Mesendoderm (in vitro differentiated cells): ENCODE results near the gene DIS3L.

Experiments
- DNase-seq: peaks from one replicate; pipeline ENCODE4 v3.0.0; 2013
- H2AK5ac ChIP-seq: 2 replicates; pipeline ENCODE4 v1.6.1; 2013; ENCODE audit warnings: low read length, inconsistent platforms
- H2BK120ac ChIP-seq: 2 replicates; pipeline ENCODE4 v1.6.1; 2013; ENCODE audit warnings: low read depth, mild to moderate bottlenecking, low read length, moderate library complexity, mixed read lengths
- H2BK15ac ChIP-seq: replicated peaks from 2 replicates; pipeline ENCODE4 v1.6.1; 2013; ENCODE audit warnings: low read depth, mild to moderate bottlenecking, moderate library complexity
- H2BK5ac ChIP-seq: 2 replicates; pipeline ENCODE4 v1.6.1; 2013; ENCODE audit warnings: low read length, inconsistent platforms
- H3K18ac ChIP-seq: 2 replicates; pipeline ENCODE4 v1.6.1; 2013; ENCODE audit warnings: mild to moderate bottlenecking, low read length, mixed read lengths
- H3K23ac ChIP-seq: one replicate; pipeline ENCODE4 v1.6.1; 2013; ENCODE audit warnings: low read length
- H3K27ac ChIP-seq: 2 replicates; pipeline ENCODE4 v1.5.1; 2013; ENCODE audit warnings: low read depth, mild to moderate bottlenecking, inconsistent platforms, low read length, moderate library complexity
- H3K27me3 ChIP-seq: 2 replicates; pipeline ENCODE4 v1.6.1; 2013; ENCODE audit warnings: low read length, control low read depth, mild to moderate bottlenecking, inconsistent platforms; ENCODE audit not compliant: insufficient read depth, poor library complexity
- H3K36me3 ChIP-seq: 2 replicates; pipeline ENCODE4 v1.6.1; 2013; ENCODE audit warnings: low read length, inconsistent platforms; ENCODE audit not compliant: control insufficient read depth, insufficient read depth
- H3K4ac ChIP-seq: one replicate; pipeline ENCODE4 v1.6.1; 2013; ENCODE audit warnings: low read depth, mild to moderate bottlenecking, low read length, moderate library complexity
- H3K4me1 ChIP-seq: 2 replicates; pipeline ENCODE4 v1.6.1; 2013; ENCODE audit warnings: low read depth, low read length, inconsistent platforms; ENCODE audit not compliant: control insufficient read depth
- H3K4me2 ChIP-seq: 2 replicates; pipeline ENCODE4 v1.6.1; 2013; ENCODE audit warnings: low read length
- H3K4me3 ChIP-seq: 2 replicates; pipeline ENCODE4 v1.5.1; 2013; ENCODE audit warnings: mild to moderate bottlenecking, low read length
- H3K56ac ChIP-seq: one replicate; pipeline ENCODE4 v1.6.1; 2013; ENCODE audit warnings: low read length
- H3K79me1 ChIP-seq: 2 replicates; pipeline ENCODE4 v1.6.1; 2013; ENCODE audit warnings: low read length, inconsistent platforms
- H3K79me2 ChIP-seq: 2 replicates; pipeline ENCODE4 v1.6.1; 2013; ENCODE audit warnings: mild to moderate bottlenecking, low read length; ENCODE audit not compliant: control insufficient read depth, insufficient read depth
- H3K9ac ChIP-seq: 2 replicates; pipeline ENCODE4 v1.6.1; 2013; ENCODE audit warnings: low read length, inconsistent platforms
- H4K5ac ChIP-seq: one replicate; pipeline ENCODE4 v1.6.1; 2013; ENCODE audit warnings: low read length
- H4K8ac ChIP-seq: one replicate; pipeline ENCODE4 v1.6.1; 2013; ENCODE audit warnings: low read depth, mild to moderate bottlenecking, control low read depth, low read length, moderate library complexity
- WGBS: extraction: QIAGEN DNeasy Blood & Tissue Kit; methylation state at CpG from one replicate; pipeline ENCODE4 v1.1.7; 2013; ENCODE audit warnings: low lambda C conversion rate, missing lambda C conversion rate; ENCODE audit not compliant: insufficient coverage; ENCODE audit errors: extremely low coverage; 5-methylcytosine and 5-hydroxymethylcytosine counted together

Gene DIS3L

DNA sequence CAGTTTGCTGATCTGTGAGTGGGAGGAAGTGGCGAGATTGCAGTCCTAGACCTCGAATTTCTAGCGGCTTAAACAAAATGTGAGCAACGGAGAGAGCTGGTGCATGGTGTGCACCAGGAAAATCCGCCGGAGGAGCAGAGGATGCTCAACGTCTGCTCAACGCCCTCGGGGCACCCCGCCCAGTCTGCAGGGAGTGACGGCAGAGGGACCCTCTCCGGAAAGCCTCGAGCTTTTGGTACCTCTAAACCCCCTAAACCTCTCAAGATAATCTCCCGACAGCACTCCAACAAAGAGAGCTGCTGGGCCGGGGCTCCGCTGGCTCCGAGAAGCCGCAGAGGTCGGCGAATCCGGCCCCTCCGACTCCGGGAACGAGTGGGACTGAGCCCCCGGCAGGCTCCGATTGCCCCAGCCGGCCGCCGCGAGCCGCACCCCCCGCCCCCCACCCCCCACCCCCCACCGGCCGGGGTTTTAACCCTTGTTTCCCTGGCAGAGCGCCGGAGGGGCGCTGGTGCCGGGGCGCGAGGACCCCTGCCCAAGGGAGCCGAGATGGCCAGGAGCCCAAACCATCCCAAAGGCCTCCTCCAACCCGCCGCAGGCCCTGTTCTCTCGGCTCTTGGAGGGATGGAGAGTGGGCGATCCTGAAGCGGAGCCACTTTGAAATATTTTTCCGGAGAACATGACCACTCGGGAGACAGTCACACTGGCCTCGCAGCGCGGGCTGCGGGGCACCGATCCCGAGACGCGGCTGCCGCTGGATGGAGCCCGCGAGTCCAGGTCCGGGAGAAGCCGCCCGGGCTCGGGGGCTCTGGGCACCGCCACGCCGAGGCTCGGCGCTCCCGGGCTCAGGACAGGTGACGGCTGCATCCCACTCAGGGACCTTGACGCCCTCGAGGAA, 41.3 kb upstream of the DIS3L start:
- H4K8ac ChIP-seq: no peak overlapping the region
- H3K23ac ChIP-seq: no peak overlapping the region
- H3K4me1 ChIP-seq: peaks cover 3% of the 10 kb centered on the region
- no peak overlapping the region for H3K27ac ChIP-seq
- H3K79me2 ChIP-seq: no peaks in the 10 kb centered on the region
- H3K18ac ChIP-seq: no peak overlapping the region
- peaks cover 25% of the 10 kb centered on the region for H3K27me3 ChIP-seq
- H3K4me3 ChIP-seq: peak overlapping the region; percentile 40
- no peak overlapping the region for H2BK120ac ChIP-seq
- WGBS: no CpG with 5 or more reads among the region's 72 CpGs
- no peak overlapping the region for H2BK5ac ChIP-seq
- no peak overlapping the region for H2AK5ac ChIP-seq
- peak; percentile 63 for DNase-seq
- no peaks in the 10 kb centered on the region for H3K79me1 ChIP-seq
- no peaks in the 10 kb centered on the region for H3K36me3 ChIP-seq
- H3K56ac ChIP-seq: peak overlapping the region; percentile 76
- no peak overlapping the region for H3K4ac ChIP-seq
- H2BK15ac ChIP-seq: no peak overlapping the region
- peak overlapping the region; percentile 46 for H3K9ac ChIP-seq
- no peak overlapping the region for H4K5ac ChIP-seq
- peak overlapping the region; percentile 77 for H3K4me2 ChIP-seq

DNA sequence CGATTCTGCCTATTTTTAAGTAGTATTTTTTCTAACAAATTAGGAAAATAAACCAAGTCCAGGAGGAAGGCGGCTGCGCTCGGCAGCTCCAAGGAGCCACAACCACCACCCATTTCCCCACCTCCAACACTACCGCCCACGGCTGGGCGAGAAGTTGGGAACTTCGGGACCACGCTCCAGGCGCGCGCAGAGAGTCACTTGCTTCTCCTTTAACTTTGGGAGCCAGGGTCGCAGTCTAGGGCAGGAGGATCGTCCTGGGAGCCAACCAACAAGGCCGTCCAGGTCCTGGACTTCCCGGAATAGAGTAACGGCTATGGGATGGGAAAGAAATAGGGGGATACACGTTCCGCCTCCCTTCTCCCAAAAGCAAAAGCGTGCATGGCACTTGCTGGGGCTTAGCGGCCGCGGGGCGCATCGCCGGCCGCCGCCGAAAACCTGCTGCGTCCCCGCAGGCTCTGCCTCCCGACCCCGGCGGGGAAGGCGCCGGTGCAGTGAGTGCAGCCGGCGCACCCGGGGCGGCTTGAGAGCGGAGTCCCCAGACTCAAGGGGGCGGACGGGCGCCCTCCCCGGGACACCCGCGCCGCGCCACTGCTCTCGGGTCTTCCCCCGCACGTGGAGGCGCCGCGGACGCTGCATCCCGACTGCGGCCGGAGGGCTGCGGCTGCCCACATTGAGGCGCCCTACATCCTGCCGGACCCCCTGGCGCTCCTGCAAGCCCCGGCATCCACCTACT, 40.5 kb upstream of the DIS3L start:
- no peaks in the 10 kb centered on the region for H3K79me2 ChIP-seq
- no peak overlapping the region for H2AK5ac ChIP-seq
- H2BK15ac ChIP-seq: no peak overlapping the region
- no peak overlapping the region for H4K5ac ChIP-seq
- peak overlapping the region; percentile 77 for H3K4me2 ChIP-seq
- no peak overlapping the region for H2BK5ac ChIP-seq
- no peak overlapping the region for H3K27ac ChIP-seq
- no peak overlapping the region for H3K23ac ChIP-seq
- H3K4ac ChIP-seq: no peak overlapping the region
- H4K8ac ChIP-seq: no peak overlapping the region
- no peaks in the 10 kb centered on the region for H3K79me1 ChIP-seq
- no peak overlapping the region for H2BK120ac ChIP-seq
- H3K27me3 ChIP-seq: peaks cover 25% of the 10 kb centered on the region
- peaks cover 3% of the 10 kb centered on the region for H3K4me1 ChIP-seq
- peak overlapping the region; percentile 43 for H3K9ac ChIP-seq
- DNase-seq: peak; percentile 55
- H3K18ac ChIP-seq: peak overlapping the region; percentile 82
- no peaks in the 10 kb centered on the region for H3K36me3 ChIP-seq
- WGBS: no CpG with 5 or more reads among the region's 64 CpGs
- H3K56ac ChIP-seq: peak overlapping the region; percentile 8
- peak overlapping the region; percentile 13 for H3K4me3 ChIP-seq

DNA sequence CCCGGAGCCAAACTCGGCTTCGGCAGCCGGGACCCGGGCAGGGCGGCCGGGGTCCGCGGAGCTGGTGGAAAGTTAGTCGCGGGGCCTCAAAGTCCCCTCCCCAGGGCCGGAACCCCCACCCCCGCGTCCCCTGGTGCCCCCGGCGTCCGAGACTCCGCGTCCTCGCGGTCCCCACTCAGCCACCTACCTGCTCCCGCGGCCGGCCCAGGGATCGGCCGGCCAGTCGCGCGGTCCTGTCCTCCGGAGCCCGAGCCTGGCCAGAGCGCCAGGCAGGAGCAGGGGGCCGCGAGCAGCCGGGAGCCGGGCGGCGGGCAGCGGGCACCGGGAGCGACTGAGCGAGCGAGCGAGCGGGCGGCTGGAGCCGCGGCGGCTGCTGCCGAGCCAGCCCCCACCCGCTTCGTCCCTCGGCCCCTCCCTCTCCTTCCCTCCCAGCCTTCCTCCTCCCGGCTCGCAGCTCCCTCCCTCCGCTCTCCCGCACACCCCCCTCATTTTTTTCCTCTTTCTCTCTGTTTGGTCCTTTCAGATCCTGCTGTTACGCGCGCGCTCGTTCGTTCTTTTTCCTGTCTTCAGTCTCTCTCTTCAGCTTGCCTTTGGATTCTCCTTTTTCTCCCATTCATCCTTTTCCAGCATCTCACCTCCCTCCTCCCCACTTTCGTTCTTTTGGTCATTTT, 39.8 kb upstream of the DIS3L start, which contains the start of gene MEGF11:
TSS of gene MEGF11 (minus strand) at position 333 of the 671 bp plus-strand sequence. CDS start 125,347 bp downstream, outside the sequence.
- peak; percentile 81 for DNase-seq
- H3K27me3 ChIP-seq: peaks cover 26% of the 10 kb centered on the region
- H2BK120ac ChIP-seq: no peak within 1 kb of the TSS
- H3K4ac ChIP-seq: peak within 1 kb of the TSS; percentile 22
- H2BK15ac ChIP-seq: no peak within 1 kb of the TSS
- H4K5ac ChIP-seq: no peak within 1 kb of the TSS
- peak within 1 kb of the TSS; percentile 82 for H3K18ac ChIP-seq
- H3K27ac ChIP-seq: no peak within 1 kb of the TSS
- no peak within 1 kb of the TSS for H2BK5ac ChIP-seq
- H2AK5ac ChIP-seq: no peak within 1 kb of the TSS
- H3K4me2 ChIP-seq: peak within 1 kb of the TSS; percentile 99
- no peak within 1 kb of the TSS for H4K8ac ChIP-seq
- no peaks in the 10 kb centered on the region for H3K79me1 ChIP-seq
- no peaks in the 10 kb centered on the region for H3K79me2 ChIP-seq
- WGBS: no CpG with 5 or more reads among the region's 64 CpGs
- H3K9ac ChIP-seq: peak within 1 kb of the TSS; percentile 60
- H3K56ac ChIP-seq: peak within 1 kb of the TSS; percentile 66
- peak within 1 kb of the TSS; percentile 60 for H3K4me3 ChIP-seq
- H3K4me1 ChIP-seq: peaks cover 3% of the 10 kb centered on the region
- H3K23ac ChIP-seq: no peak within 1 kb of the TSS
- H3K36me3 ChIP-seq: no peaks in the 10 kb centered on the region

DNA sequence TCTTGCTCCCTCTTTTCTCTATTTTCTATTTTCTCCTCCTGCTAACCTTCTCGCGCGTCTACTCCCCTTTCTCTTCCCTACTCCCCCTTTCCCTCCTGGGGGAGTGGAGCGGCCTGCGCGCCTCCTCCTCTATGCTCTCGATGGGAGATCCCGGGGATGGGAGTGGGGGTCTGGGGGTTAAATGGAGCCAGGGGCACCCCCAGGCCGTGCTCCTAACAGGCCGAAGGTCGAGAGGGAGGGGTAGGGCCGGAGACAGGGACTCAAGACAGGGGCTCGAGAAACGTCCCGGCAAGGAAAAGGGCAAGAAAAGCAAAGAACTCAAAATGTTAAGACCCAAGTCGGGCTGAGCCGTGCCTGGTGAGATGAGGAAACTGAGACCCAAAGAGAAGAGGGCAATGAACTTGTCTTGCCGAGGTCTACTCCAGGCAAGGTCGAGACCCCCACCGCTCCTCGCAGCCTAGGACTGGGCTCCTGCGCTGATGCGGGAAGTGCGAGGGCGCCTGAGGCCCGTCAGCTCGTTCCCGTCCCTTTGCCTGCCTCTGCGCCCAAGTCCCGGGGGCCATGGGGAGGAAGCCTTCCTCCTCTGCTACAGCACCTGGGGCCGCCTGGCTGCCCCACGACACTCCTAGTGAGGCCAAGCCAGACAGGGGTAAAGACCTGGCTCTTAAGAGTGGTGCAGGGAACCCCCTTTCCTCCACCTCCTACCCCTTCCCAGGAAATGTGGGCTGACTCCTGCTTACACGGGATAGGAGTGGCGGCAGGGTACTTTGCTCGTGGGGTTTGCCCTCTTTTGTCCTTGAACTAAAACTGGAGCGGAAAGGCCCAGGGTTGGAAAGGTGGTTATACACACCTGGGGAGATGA, 39.0 kb upstream of the DIS3L start:
- Histone ChIP-seq H3K9ac (peak overlapping the region; percentile 60), H3K79me1 (no peaks in the 10 kb centered on the region), H3K4ac (no peak overlapping the region), H2AK5ac (no peak overlapping the region), H3K18ac (no peak overlapping the region), H3K4me3 (peak overlapping the region; percentile 60), H3K4me1 (peaks cover 3% of the 10 kb centered on the region), H3K27ac (no peak overlapping the region), H3K23ac (no peak overlapping the region), H3K4me2 (peak overlapping the region; percentile 99), H2BK120ac (no peak overlapping the region), H3K36me3 (no peaks in the 10 kb centered on the region), H3K27me3 (peaks cover 26% of the 10 kb centered on the region), H3K79me2 (no peaks in the 10 kb centered on the region), H2BK15ac (no peak overlapping the region), H2BK5ac (no peak overlapping the region), H3K56ac (peak overlapping the region; percentile 66), H4K5ac (no peak overlapping the region), H4K8ac (no peak overlapping the region)
- WGBS: no CpG with 5 or more reads among the region's 36 CpGs
- peak; percentile 56 for DNase-seq
